ENCODE results near the gene COL4A1.

- no peak for TF ChIP-seq CTCF (optimal IDR thresholded peaks at IDR 0.05 in 1 of 3, IDR thresholded peaks at IDR 0.05 in 1 of 3, conservative IDR thresholded peaks at IDR 0.05 in 1 of 3; ENCODE audit: extremely low read depth in 1 of 3, insufficient read depth in 2 of 3, low read length in 3 of 3)
- TF ChIP-seq EZH2 (IDR thresholded peaks at IDR 0.05; ENCODE audit: low read length), result no peak
Measured at GRCh38 chr13:110351636-110352420, 44.9 kb upstream of the COL4A1 start.

All from keratinocyte (primary cell).